Body of pancreas (tissue), 4 donors: ENCODE measurements around the gene MYO1E. TPM values are rescaled to one million over a fixed set of nuclear protein-coding genes. Genes with fewer than 3 reads are reported as not detected.

ENCODE experiments used
- ATAC-seq: fragments of 150-250 bp; one replicate; pipeline ENCODE4 v1.9.1; 2016
- DNase-seq, 4 donors: peaks; one replicate each; pipeline ENCODE4 v3.0.0-alpha.2; 2019
- H3K27ac ChIP-seq, 4 donors: fragments of 200-600 bp; sonication (generic); 1 replicate in 3 of 4; 2 replicates in 1 of 4; pipeline versions ENCODE4 v1.5.1 to v1.6.1; 2016 to 2019; ENCODE audit warnings: mild to moderate bottlenecking in 1 of 4, mixed read lengths in 1 of 4, moderate library complexity in 1 of 4
- H3K27me3 ChIP-seq, 2 donors: fragments of 200-600 bp; sonication (generic); one replicate each; pipeline ENCODE4 v1.6.0; 2016; ENCODE audit warnings: mild to moderate bottlenecking in 1 of 2
- H3K36me3 ChIP-seq, 2 donors: fragments of 200-600 bp; sonication (generic); replicated peaks in 1 of 2; 2 replicates each; pipeline ENCODE4 v1.5.1; 2016; ENCODE audit warnings: low read depth in 2 of 2; ENCODE audit not compliant: insufficient read depth in 1 of 2
- H3K4me1 ChIP-seq: fragments of 200-600 bp; sonication (generic); one replicate; pipeline ENCODE4 v1.6.0; 2016
- H3K4me3 ChIP-seq, 2 donors: fragments of 200-600 bp; sonication (generic); 1 replicate in 1 of 2; 2 replicates in 1 of 2; pipeline ENCODE4 v1.5.1; 2016 to 2019
- H3K9me3 ChIP-seq, 3 donors: fragments of 200-600 bp; sonication (generic); 1 replicate in 2 of 3; 2 replicates in 1 of 3; pipeline ENCODE4 v1.5.1; 2016
- POLR2A ChIP-seq, 3 donors: fragments of 450-650 bp; IDR thresholded peaks; one replicate each; pipeline ENCODE4 v1.6.1; 2016; ENCODE audit warnings: antibody characterized with exemption in 3 of 3, mild to moderate bottlenecking in 2 of 3
- WGBS, 2 donors: methylation state at CpG; one replicate each; pipeline ENCODE4 v1.1.5; 2017; 5-methylcytosine and 5-hydroxymethylcytosine counted together
- intact Hi-C: fragments of 100-400 bp; cut with DNase I; formaldehyde crosslinking; loops from one replicate; pipeline ENCODE4 v1.15.1; 2023
- total RNA-seq, 2 donors: library from RNA; depleted of rRNA; stranded (reverse); fragments of >200 nt; gene quantifications; one replicate each; pipeline ENCODE4 v1.1.0, GENCODE V29; 2016
- TF ChIP-seq, protein P1 (sequence below), 7 experiments: fragments of 450-650 bp in 4 of 7; fragments of 200-600 bp in 3 of 7; sonication (generic) in 3 of 7; IDR thresholded peaks; one replicate each; pipeline ENCODE4 v1.5.1; 2016 to 2019; ENCODE audit warnings: antibody characterized with exemption in 7 of 7

Gene MYO1E
- total RNA-seq, 2 donors from 2014 or later = 14.0 to 48.5 TPM

DNA sequence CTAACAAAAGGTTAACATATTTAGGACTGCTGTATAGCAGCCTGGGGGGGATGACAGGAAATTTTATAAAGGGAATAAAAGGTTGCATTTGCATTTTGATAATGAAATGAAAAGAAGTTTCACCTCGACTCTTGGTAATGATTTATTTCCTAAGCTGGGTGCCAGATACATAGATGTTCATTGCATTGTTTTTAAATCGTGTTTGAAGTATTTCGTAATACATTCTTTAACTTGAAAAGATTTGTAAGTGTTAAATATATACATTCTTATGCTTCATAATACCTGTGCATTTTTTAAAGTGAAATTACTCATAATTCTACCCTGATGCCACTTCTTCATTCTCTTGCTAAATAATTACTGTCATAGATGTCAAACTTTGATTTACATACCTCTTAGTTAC lies 143.2 kb downstream of the MYO1E start:
- no peaks in the 10 kb centered on the region for H3K9me3 ChIP-seq
- no peaks in the 10 kb centered on the region for H3K4me1 ChIP-seq
- no peak for TF ChIP-seq POLR2A (IDR thresholded peaks at IDR 0.05)
- TF ChIP-seq, protein P1, sequence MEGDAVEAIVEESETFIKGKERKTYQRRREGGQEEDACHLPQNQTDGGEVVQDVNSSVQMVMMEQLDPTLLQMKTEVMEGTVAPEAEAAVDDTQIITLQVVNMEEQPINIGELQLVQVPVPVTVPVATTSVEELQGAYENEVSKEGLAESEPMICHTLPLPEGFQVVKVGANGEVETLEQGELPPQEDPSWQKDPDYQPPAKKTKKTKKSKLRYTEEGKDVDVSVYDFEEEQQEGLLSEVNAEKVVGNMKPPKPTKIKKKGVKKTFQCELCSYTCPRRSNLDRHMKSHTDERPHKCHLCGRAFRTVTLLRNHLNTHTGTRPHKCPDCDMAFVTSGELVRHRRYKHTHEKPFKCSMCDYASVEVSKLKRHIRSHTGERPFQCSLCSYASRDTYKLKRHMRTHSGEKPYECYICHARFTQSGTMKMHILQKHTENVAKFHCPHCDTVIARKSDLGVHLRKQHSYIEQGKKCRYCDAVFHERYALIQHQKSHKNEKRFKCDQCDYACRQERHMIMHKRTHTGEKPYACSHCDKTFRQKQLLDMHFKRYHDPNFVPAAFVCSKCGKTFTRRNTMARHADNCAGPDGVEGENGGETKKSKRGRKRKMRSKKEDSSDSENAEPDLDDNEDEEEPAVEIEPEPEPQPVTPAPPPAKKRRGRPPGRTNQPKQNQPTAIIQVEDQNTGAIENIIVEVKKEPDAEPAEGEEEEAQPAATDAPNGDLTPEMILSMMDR (IDR thresholded peaks at IDR 0.05) = no peak
- intact Hi-C loops = no loop called here
- no peaks in the 10 kb centered on the region for H3K27me3 ChIP-seq
- WGBS, 2 donors = 56 to 62% methylated on average over 3 of the region's 3 CpGs
- H3K36me3 ChIP-seq = peaks cover 0 to 2% of the 10 kb centered on the region in 2 donors
- no peak overlapping the region for H3K4me3 ChIP-seq
- DNase-seq = no peak
- H3K27ac ChIP-seq = no peak overlapping the region
- no peak for ATAC-seq

DNA sequence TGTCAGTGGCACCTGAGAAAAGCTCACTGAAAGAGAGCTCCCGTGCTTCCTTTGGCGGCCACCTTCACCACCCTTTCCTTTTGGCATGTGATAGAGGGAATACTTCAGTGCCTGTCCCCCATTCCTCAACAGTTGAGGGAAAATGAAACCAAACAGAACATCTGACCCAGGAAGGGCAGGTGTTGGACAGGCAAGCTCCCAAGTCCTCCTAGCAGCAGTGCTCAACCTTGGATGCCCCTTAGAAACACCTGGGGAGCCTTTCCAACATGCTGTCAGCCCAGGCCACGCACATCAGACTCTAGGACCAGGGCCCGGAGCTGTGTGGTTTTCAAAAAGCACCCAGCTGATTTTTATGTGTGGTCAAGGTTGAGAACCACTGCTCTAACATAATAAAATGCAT lies 143.7 kb downstream of the MYO1E start:
- TF ChIP-seq POLR2A (IDR thresholded peaks at IDR 0.05) = no peak
- TF ChIP-seq, protein P1 (IDR thresholded peaks at IDR 0.05) = no peak
- no peaks in the 10 kb centered on the region for H3K9me3 ChIP-seq
- H3K27me3 ChIP-seq = no peaks in the 10 kb centered on the region
- 64 to 88% methylated on average over 4 of the region's 4 CpGs for WGBS, 2 donors
- H3K4me3 ChIP-seq = no peak overlapping the region
- no peak for DNase-seq
- intact Hi-C loops = no loop called here
- no peak overlapping the region for H3K27ac ChIP-seq
- no peak for ATAC-seq
- H3K36me3 ChIP-seq = peaks cover 0 to 2% of the 10 kb centered on the region in 2 donors
- no peaks in the 10 kb centered on the region for H3K4me1 ChIP-seq

DNA sequence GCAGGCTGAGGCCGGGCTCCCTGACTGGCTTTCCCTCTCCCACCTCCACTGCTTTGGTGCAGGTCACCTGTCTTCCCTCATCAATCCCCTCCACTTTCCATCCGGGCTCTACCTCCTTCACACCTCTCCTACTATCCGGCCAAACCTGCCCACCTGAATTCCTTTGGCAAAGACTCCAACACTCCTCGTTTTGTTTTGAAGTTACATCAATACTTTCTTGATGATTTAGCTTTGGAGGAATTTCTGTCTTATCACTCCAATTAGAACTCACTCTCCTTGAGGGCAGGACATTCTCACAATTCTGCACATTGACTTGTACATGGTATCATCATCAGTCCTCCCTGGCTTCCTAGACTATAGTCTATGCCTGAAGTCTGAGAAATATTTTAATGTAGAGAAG lies 145.7 kb downstream of the MYO1E start:
- no peaks in the 10 kb centered on the region for H3K27me3 ChIP-seq
- DNase-seq (no peak), ATAC-seq (no peak)
- TF ChIP-seq, protein P1 (IDR thresholded peaks at IDR 0.05) = no peak
- no peak for TF ChIP-seq POLR2A (IDR thresholded peaks at IDR 0.05)
- H3K4me1 ChIP-seq = no peaks in the 10 kb centered on the region
- no peak overlapping the region for H3K27ac ChIP-seq
- no peak overlapping the region for H3K4me3 ChIP-seq
- H3K36me3 ChIP-seq = peaks cover 0 to 8% of the 10 kb centered on the region in 2 donors
- WGBS, 2 donors = 80 to 81% methylated on average over 4 of the region's 4 CpGs
- intact Hi-C loops = no loop called here
- no peaks in the 10 kb centered on the region for H3K9me3 ChIP-seq

DNA sequence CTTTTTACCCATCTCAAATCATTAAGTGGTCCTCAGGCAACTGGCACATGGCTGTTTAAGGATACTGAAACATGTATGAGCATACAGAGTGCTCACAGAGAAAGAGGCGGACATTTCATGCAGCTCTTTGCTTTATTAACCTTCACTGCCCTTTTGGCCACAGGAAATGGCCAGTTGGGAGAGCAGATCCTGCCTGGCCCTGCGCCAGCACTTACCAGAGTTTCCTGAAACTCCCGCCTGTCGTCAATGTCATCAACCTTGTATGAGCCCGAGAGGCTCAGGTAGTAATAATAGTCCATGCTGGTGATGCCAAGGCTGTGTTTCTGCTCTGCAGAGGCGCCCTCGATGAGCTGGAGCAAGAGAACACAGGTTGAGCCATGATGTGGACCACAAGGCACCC lies 148.2 kb downstream of the MYO1E start:
- ATAC-seq (no peak), DNase-seq (peak in 2 of 4 donors; percentile 21 to 24)
- Histone ChIP-seq H3K36me3 (peaks cover 0 to 9% of the 10 kb centered on the region in 2 donors), H3K4me1 (no peaks in the 10 kb centered on the region), H3K9me3 (no peaks in the 10 kb centered on the region), H3K27me3 (no peaks in the 10 kb centered on the region), H3K4me3 (no peak overlapping the region), H3K27ac (no peak overlapping the region)
- WGBS, 2 donors = 74 to 84% methylated on average over 7 of the region's 7 CpGs
- TF ChIP-seq, protein P1 (IDR thresholded peaks at IDR 0.05) = no peak
- TF ChIP-seq POLR2A (IDR thresholded peaks at IDR 0.05) = no peak
- intact Hi-C loops = no loop called here

DNA sequence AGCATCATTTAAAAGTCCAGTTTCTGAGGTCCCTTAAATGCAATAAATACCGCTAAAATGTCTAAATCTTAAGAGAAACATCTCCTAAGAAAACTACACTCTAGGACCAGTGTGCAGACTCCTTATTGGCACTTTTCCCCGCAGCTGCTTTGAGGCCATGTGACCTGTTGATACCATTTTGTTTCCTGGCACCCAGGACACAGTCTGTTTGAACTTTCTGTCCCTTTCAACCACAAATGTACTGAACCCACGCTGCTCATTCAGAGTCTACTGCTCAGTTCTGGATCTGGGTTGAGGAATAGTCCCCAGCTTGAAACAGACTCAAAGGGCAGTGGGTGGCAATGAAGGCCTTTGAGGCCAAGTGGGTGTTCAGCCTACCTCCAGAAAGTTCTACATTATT lies 148.9 kb downstream of the MYO1E start:
- no peaks in the 10 kb centered on the region for H3K27me3 ChIP-seq
- no peak for ATAC-seq
- DNase-seq = peak in 2 of 4 donors; percentile 18 to 21
- H3K4me3 ChIP-seq = no peak overlapping the region
- TF ChIP-seq, protein P1 (IDR thresholded peaks at IDR 0.05) = no peak
- no peak for TF ChIP-seq POLR2A (IDR thresholded peaks at IDR 0.05)
- peaks cover 0 to 9% of the 10 kb centered on the region in 2 donors for H3K36me3 ChIP-seq
- WGBS, 2 donors = 54 to 67% methylated on average over 3 of the region's 3 CpGs
- H3K27ac ChIP-seq = no peak overlapping the region
- intact Hi-C loops = no loop called here
- no peaks in the 10 kb centered on the region for H3K4me1 ChIP-seq
- H3K9me3 ChIP-seq = no peaks in the 10 kb centered on the region
